ENCODE measurements around the gene ACD.
"Not testable (repeated sequence)": the region's sequence is repeated elsewhere in the genome, so short reads cannot be mapped to it uniquely, and the experiment has no call there.

Gene ACD
- 37.3 to 38.1 reads per million in 2 donors for total RNA-seq

- DNase-seq = peak; percentile 89
Measured at GRCh38 chr16:67659675-67660563, at the start of gene ACD. TSS of gene ACD (minus strand) at chr16:67660260. CDS start at chr16:67660220, 40 bp downstream.

- no peak for DNase-seq
Measured at GRCh38 chr16:67709050-67709449, 49.0 kb upstream of the ACD start.

- DNase-seq = no peak
Measured at GRCh38 chr16:67708368-67708771, 48.3 kb upstream of the ACD start.

GRCh38 chr16:67707790-67708189, 47.7 kb upstream of the ACD start:
- no peak for DNase-seq

DNA sequence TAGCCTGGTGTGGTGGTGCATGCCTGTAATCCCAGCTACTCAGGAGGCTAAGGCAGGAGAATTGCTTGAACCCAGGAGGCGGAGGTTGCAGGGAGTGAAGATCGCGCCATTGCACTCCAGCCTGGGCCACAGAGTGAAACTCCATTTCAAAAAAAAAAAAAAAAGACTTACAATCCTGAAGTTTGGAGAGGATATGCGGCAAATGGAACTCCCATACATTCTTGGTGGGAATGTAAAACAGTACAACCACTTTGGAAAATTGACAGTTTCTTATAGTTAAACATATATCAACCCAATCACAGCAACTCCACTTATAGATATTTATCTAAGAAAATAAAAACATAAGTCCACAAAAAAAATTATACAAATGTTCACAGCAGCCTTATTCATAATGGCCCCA, 47.1 kb upstream of the ACD start:
- no peak for DNase-seq

- DNase-seq = no peak
Measured at GRCh38 chr16:67704110-67704509, 44.0 kb upstream of the ACD start.

GRCh38 chr16:67703626-67704025, 43.6 kb upstream of the ACD start:
- no peak for DNase-seq

DNA sequence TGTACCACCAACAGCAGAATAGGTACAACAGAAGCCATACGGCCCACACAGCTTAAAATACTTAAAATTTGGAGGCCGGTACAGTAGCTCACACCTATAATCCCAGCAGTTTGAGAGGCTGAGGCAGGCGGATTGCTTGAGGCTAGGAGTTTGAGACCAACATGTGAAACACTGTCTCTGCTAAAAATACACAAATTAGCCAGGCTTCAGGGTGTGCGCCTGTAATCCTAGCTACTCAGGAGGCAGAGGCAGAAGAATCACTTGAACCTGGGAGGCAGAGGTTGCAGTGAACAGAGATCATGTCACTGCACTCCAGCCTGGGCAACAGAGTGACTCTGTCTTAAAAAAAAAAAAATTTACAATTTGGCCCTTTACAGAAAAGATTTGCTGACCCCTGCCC, 42.1 kb upstream of the ACD start:
- DNase-seq = no peak

- no peak for DNase-seq
Measured at GRCh38 chr16:67701420-67701819, 41.4 kb upstream of the ACD start.

- DNase-seq = no peak
Measured at GRCh38 chr16:67699265-67699664, 39.2 kb upstream of the ACD start.

DNA sequence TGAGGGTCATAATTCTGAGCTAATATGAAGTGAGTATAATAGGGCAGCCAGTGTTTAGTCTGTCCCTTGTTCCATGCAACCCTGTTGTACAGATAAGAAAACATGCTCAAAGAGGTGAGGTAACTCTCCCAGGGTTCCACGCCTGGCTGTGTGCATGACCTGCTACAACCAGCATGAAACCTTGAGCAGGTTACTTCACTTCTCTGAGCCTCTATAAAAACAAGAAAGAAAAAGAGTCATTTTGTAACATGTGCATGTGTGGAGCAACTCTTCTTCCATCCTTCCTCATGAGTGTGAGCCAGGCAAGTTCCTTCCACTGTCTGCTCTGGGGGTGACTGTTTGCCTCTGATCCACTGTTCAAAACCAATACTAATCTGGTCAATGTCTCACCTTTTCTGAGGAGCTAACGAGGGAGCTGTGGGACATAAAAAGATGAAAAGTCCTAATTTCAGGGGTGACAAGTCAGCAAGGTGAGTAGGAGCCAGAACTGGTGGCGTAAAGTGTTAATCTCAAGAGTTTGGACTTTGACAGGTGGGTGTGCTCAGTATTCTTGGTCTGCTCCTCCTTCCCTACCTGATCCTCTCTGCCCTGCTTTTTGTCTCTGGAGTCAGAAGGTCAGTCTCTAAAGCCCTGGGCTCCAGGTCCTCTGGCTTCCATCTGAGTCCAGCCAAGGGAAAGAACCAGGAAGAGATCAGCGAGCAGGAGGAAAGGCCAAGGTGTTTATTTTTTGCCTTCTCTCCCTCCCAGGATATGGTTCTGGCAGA, 37.5 kb upstream of the ACD start:
- no peak for DNase-seq

- DNase-seq = no peak
Measured at GRCh38 chr16:67694611-67695010, 34.6 kb upstream of the ACD start.

- not testable (repeated sequence) for DNase-seq
Measured at GRCh38 chr16:67693517-67694285, 33.6 kb upstream of the ACD start.

GRCh38 chr16:67685388-67686112, 25.5 kb upstream of the ACD start:
- no peak for DNase-seq

DNA sequence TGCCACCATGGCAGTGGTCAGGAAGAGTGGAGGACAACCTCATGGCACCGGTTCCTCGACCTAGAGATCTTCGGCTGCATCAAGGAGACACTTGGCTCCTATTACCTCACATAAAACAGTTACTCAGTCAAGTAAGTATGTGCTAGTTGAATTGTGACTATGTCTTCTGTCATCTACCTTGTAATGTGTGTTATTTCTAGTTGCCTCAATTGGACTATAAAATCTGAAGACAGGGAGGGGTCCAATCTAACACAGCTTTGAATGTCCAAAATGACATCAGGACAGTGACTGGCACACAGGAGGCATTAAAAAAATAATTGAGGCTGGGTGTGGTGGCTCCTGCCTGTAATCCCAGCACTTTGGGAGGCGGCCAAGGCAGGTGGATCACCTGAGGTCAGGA, 23.7 kb upstream of the ACD start:
- DNase-seq = no peak

DNA sequence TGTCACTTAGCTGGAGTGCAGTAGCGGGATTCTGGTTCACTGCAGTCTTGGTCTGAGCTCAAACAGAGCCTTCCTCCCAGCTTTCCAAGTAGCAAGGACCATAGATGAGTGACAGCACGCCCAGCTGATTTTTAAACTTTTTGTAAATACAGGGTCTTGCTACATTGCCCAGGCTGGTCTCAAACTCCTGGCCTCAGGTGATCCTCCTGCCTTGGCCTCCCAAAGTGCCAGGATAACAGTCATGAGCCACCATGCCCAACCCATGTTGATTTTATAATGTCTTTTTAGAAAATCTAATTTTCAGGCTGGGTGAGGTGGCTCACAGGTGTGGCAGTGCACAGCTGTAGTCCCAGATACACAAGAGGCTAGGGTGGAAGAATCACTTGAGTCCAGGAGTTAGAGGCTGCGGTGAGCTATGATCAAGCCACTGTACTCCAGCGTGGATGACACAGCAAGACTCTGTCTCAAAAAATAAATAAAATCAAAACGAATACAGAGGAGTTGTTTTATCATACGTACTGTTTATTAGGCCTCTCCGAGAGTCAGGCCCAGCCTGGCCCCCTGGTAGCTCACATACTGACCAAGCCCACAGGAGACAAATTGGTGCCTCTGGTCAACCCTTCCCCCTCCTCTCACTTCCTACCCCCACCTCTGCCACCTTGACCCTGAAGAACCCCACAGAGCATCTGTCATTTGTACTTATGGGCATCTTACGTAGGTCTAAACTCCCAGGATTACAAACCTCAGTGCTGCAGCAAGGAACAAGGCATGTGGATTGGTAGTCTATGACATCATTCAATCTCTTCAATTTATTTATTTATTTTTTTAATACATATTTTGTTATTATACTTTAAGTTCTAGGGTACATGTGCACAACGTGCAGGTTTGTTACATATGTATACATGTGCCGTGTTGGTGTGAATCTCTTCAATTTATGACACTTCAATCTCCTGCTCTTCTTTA, 20.2 kb upstream of the ACD start:
- DNase-seq = no peak

DNA sequence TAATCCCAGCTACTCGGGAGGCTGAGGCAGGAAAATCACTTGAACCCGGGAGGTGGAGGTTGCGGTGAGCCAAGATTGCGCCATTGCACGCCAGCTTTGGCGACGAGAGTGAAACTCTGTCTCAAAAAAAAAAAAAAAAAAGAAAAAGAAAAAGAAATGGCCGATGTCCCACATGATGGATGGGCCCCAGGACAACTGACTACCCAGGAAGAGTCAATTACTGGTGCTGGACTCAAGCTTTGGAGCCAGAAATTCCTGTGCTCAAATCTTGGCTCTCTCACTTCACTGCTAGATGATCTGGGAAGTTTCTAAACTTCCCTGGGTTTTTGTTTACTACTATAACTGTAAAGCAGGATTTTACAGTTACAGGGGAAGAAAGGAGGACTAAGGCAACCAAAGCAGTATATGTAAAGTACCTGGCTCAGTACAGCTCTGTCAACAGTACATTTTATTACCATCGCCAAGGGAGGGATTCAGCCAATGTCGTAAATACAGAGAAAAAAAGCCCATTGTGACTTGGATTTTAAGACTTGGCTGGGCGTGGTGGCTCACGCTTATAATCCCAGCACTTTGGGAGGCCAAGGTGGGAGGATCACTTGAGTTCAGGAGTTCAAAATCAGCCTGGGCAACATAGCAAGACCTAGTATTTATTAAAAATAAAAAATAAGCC, 18.4 kb upstream of the ACD start:
- no peak for DNase-seq

- no peak for DNase-seq
Measured at GRCh38 chr16:67677712-67678111, 17.7 kb upstream of the ACD start.

- no peak for DNase-seq
Measured at GRCh38 chr16:67676939-67677338, 16.9 kb upstream of the ACD start.

GRCh38 chr16:67676516-67676915, 16.5 kb upstream of the ACD start:
- no peak for DNase-seq

DNA sequence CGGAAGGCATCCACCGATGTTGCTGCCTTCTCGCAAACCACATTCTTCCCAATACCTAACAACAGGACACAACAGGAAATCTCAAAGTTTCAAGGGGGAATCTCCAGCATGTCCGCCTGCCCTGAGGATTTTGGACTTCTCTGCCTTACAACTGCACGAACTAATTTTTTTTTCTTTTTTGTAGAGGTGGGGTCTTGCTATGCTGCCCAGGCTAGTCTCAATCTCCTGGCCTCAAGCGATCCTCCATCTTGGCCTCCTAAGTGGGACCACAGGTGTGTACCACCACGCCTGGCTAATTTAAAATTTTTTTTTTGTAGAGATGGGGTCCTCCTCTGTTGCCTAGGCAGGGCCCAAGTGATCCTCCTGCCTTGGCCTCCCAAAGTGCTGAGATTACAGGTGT, 15.9 kb upstream of the ACD start:
- DNase-seq = no peak

Data from activated gamma-delta T cell (primary cell).